ENCODE data around the gene RDM1. TPM values are rescaled to one million over a fixed set of nuclear protein-coding genes. Genes with fewer than 3 reads are reported as not detected.
A peak's percentile ranks its signal among the peaks of the same experiment; 100 is the strongest.

RDM1 gene
- polyA plus RNA-seq, 1 of the 3 experiments (the other 2 are of a cell fraction): 1.8 TPM

DNA sequence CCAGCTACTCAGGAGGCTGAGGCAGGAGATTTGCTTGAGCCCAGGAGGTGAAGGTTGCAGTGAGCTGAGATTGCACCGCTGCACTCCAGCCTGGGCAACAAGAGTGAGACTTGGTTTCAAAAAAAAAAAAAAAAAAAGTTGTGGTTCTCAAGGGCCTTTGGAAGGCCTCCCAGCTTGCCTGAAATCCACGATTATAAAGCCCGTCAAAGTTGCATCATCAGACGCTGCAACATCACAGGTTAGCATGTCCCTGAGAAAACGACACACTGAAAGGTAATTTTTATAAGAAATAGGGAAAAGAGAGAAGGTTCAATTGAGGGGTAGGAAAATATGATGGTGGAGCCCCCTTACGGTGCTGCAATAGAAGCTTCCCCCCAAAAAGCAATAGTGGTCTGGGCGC is 17.5 kb upstream of the RDM1 start:
- H3K4me2 ChIP-seq: no peak overlapping the region
- H3K79me2 ChIP-seq (ENCODE audit: insufficient read depth): no peaks in the 10 kb centered on the region
- H3K9me2 ChIP-seq: no peaks in the 10 kb centered on the region
- no peaks in the 10 kb centered on the region for H3K4me1 ChIP-seq (ENCODE audit: control insufficient read depth in 1 of 2, insufficient read depth in 2 of 2, low read depth in 1 of 2, low read length in 1 of 2)
- WGBS (ENCODE audit: low lambda C conversion rate): 74% methylated on average over 7 of the region's 7 CpGs
- no peaks in the 10 kb centered on the region for H3K36me3 ChIP-seq (replicated peaks in 1 of 2; ENCODE audit: control insufficient read depth in 1 of 2, insufficient read depth in 2 of 2, low read length in 1 of 2)
- H3K9ac ChIP-seq: no peak overlapping the region
- H3F3A ChIP-seq (replicated peaks; ENCODE audit: insufficient read depth): no peaks in the 10 kb centered on the region
- DNase-seq: no peak
- no peak overlapping the region for H3K27ac ChIP-seq (ENCODE audit: low read depth in 2 of 2, low read length in 1 of 2)
- POLR2A ChIA-PET: no interaction called here
- no peak overlapping the region for H3K4me3 ChIP-seq (ENCODE audit: low read depth in 2 of 2, low read length in 1 of 2)
- H4K20me1 ChIP-seq (ENCODE audit: insufficient read depth): no peaks in the 10 kb centered on the region
- peaks cover 20% of the 10 kb centered on the region; the same call in 1 of the 2 replicates for H3K27me3 ChIP-seq (ENCODE audit: insufficient read depth)
- H3K9me3 ChIP-seq: no peaks in the 10 kb centered on the region
- no peak for TF ChIP-seq MXI1 (IDR thresholded peaks at IDR 0.05; ENCODE audit: low read depth, low read length)
- no peak for TF ChIP-seq RCOR1 (IDR thresholded peaks at IDR 0.05; ENCODE audit: low read length)
- TF ChIP-seq MEF2A (IDR thresholded peaks at IDR 0.05; ENCODE audit: borderline replicate concordance, low read depth): no peak
- no peak for TF ChIP-seq POLR2AphosphoS5 (IDR thresholded peaks at IDR 0.05; ENCODE audit: low read depth, low read length)
- H2AFZ ChIP-seq (ENCODE audit: low read depth): no peak overlapping the region
- CTCF ChIA-PET: interaction anchor here (0.8 to 1.7 kb wide), 4 partner anchors 11 to 202 kb away, joined by 3 to 8 read pairs (median 7); no protein-coding TSS in a partner anchor

GRCh38 chr17:35947156-35947585 is 16.6 kb upstream of the RDM1 start:
- H3K36me3 ChIP-seq (replicated peaks in 1 of 2; ENCODE audit: control insufficient read depth in 1 of 2, insufficient read depth in 2 of 2, low read length in 1 of 2): no peaks in the 10 kb centered on the region
- H3K27ac ChIP-seq (ENCODE audit: low read depth in 2 of 2, low read length in 1 of 2): no peak overlapping the region
- peak overlapping the region; percentile 95 for H2AFZ ChIP-seq (ENCODE audit: low read depth)
- no peaks in the 10 kb centered on the region for H4K20me1 ChIP-seq (ENCODE audit: insufficient read depth)
- POLR2A ChIA-PET: no interaction called here
- DNase-seq: peak; percentile 54
- H3F3A ChIP-seq (replicated peaks; ENCODE audit: insufficient read depth): no peaks in the 10 kb centered on the region
- H3K9ac ChIP-seq: peak overlapping the region; percentile 28; the same call in 1 of the 2 replicates
- WGBS (ENCODE audit: low lambda C conversion rate): 3% methylated on average over 11 of the region's 12 CpGs
- CTCF ChIA-PET: interaction anchor here (0.6 to 1.7 kb wide), 7 partner anchors 11 to 203 kb away, joined by 3 to 8 read pairs (median 4); no protein-coding TSS in a partner anchor
- H3K4me3 ChIP-seq (ENCODE audit: low read depth in 2 of 2, low read length in 1 of 2): peak overlapping the region; percentile 47 to 73
- no peaks in the 10 kb centered on the region for H3K79me2 ChIP-seq (ENCODE audit: insufficient read depth)
- H3K4me1 ChIP-seq (ENCODE audit: control insufficient read depth in 1 of 2, insufficient read depth in 2 of 2, low read depth in 1 of 2, low read length in 1 of 2): no peaks in the 10 kb centered on the region
- H3K4me2 ChIP-seq: peak overlapping the region; percentile 79
- no peaks in the 10 kb centered on the region for H3K9me3 ChIP-seq
- H3K27me3 ChIP-seq (ENCODE audit: insufficient read depth): peaks cover 20% of the 10 kb centered on the region; the same call in 1 of the 2 replicates
- TF ChIP-seq TEAD4 (IDR thresholded peaks at IDR 0.05; ENCODE audit: borderline replicate concordance, insufficient read depth) (no peak), MEF2A (IDR thresholded peaks at IDR 0.05; ENCODE audit: borderline replicate concordance, low read depth) (no peak), EZH2phosphoT487 (IDR thresholded peaks at IDR 0.05; ENCODE audit: borderline replicate concordance, low read depth) (no peak), SMC3 (IDR thresholded peaks at IDR 0.05; ENCODE audit: low read depth, low read length) (peak; percentile 56), CTCF (IDR thresholded peaks at IDR 0.05) (peak; percentile 83), RAD21 (IDR thresholded peaks at IDR 0.05; ENCODE audit: low read length) (peak; percentile 70), SIN3A (IDR thresholded peaks at IDR 0.05; ENCODE audit: borderline replicate concordance, low read depth, low read length) (no peak)
- TF ChIP-seq, protein P1, sequence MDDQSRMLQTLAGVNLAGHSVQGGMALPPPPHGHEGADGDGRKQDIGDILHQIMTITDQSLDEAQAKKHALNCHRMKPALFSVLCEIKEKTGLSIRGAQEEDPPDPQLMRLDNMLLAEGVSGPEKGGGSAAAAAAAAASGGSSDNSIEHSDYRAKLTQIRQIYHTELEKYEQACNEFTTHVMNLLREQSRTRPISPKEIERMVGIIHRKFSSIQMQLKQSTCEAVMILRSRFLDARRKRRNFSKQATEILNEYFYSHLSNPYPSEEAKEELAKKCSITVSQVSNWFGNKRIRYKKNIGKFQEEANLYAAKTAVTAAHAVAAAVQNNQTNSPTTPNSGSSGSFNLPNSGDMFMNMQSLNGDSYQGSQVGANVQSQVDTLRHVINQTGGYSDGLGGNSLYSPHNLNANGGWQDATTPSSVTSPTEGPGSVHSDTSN (IDR thresholded peaks at IDR 0.05): no peak
- TF ChIP-seq, protein P2, sequence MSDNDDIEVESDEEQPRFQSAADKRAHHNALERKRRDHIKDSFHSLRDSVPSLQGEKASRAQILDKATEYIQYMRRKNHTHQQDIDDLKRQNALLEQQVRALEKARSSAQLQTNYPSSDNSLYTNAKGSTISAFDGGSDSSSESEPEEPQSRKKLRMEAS (IDR thresholded peaks at IDR 0.05; ENCODE audit: low read depth): no peak
- TF ChIP-seq, protein P3, sequence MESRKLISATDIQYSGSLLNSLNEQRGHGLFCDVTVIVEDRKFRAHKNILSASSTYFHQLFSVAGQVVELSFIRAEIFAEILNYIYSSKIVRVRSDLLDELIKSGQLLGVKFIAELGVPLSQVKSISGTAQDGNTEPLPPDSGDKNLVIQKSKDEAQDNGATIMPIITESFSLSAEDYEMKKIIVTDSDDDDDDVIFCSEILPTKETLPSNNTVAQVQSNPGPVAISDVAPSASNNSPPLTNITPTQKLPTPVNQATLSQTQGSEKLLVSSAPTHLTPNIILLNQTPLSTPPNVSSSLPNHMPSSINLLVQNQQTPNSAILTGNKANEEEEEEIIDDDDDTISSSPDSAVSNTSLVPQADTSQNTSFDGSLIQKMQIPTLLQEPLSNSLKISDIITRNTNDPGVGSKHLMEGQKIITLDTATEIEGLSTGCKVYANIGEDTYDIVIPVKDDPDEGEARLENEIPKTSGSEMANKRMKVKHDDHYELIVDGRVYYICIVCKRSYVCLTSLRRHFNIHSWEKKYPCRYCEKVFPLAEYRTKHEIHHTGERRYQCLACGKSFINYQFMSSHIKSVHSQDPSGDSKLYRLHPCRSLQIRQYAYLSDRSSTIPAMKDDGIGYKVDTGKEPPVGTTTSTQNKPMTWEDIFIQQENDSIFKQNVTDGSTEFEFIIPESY (IDR thresholded peaks at IDR 0.05; ENCODE audit: borderline replicate concordance, low read depth): no peak
- TF ChIP-seq, protein P4, sequence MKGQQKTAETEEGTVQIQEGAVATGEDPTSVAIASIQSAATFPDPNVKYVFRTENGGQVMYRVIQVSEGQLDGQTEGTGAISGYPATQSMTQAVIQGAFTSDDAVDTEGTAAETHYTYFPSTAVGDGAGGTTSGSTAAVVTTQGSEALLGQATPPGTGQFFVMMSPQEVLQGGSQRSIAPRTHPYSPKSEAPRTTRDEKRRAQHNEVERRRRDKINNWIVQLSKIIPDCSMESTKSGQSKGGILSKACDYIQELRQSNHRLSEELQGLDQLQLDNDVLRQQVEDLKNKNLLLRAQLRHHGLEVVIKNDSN (IDR thresholded peaks at IDR 0.05; ENCODE audit: borderline replicate concordance, low read depth): no peak
- no peaks in the 10 kb centered on the region for H3K9me2 ChIP-seq
